Measurements from ENCODE around the gene PXMP4. TPM values are rescaled to one million over a fixed set of nuclear protein-coding genes. Genes with fewer than 3 reads are reported as not detected.

PXMP4 gene
- total RNA-seq, 4 donors from 2014 or later, result 3.4 to 11.7 (median 7.6) TPM

GRCh38 chr20:33721391-33722140, 1.5 kb upstream of the PXMP4 start:
- H3K9me3 ChIP-seq, result no peaks in the 10 kb centered on the region
- 94 to 95% methylated on average over 11 of the region's 11 CpGs for WGBS, 2 donors
- TF ChIP-seq POLR2A (IDR thresholded peaks at IDR 0.05), result no peak
- TF ChIP-seq, protein P1, sequence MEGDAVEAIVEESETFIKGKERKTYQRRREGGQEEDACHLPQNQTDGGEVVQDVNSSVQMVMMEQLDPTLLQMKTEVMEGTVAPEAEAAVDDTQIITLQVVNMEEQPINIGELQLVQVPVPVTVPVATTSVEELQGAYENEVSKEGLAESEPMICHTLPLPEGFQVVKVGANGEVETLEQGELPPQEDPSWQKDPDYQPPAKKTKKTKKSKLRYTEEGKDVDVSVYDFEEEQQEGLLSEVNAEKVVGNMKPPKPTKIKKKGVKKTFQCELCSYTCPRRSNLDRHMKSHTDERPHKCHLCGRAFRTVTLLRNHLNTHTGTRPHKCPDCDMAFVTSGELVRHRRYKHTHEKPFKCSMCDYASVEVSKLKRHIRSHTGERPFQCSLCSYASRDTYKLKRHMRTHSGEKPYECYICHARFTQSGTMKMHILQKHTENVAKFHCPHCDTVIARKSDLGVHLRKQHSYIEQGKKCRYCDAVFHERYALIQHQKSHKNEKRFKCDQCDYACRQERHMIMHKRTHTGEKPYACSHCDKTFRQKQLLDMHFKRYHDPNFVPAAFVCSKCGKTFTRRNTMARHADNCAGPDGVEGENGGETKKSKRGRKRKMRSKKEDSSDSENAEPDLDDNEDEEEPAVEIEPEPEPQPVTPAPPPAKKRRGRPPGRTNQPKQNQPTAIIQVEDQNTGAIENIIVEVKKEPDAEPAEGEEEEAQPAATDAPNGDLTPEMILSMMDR (IDR thresholded peaks at IDR 0.05), result no peak
- H3K4me3 ChIP-seq, result no peak overlapping the region
- intact Hi-C loops (cut with DNase I), result no loop called here
- no peaks in the 10 kb centered on the region for H3K36me3 ChIP-seq
- no peak for DNase-seq
- no peak overlapping the region for H3K27ac ChIP-seq
- H3K27me3 ChIP-seq, result no peaks in the 10 kb centered on the region
- H3K4me1 ChIP-seq, result peaks cover 8 to 44% (median 15%) of the 10 kb centered on the region in 3 donors

DNA sequence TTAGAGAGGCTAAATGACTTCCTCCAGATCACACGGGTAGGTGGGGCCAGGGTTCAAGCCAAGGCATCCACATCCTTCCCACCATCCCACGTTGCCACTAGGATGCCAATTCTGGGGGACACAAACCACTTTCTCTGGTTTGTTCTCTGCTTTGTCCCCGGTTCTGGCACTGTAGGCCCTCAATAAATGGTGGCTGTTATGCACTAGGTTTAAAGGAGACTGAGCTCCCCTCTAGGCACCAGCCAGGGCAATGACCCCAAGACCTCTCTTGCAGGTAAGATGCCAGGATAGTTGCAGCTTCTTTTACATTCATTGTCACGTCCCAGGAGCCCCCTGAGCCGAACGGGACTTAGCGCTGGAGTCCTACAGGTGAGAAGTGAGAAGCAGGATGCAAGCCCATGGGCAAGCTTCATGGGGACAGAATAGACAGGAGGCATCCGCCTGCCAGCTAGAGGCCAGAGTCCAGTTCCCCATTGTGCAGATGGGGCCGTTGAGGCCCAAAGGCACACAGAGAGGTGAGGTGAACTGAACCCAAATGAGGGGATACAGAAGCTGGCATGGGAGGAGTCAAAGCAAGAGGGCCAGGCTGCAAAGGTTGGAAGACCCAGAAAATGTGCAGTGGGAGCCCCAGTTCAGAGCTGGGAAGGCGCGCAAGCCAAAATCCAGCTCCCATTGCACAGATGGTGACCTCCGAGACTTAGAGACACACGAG, 677 bp downstream of the PXMP4 start:
- TF ChIP-seq, protein P1 (IDR thresholded peaks at IDR 0.05), result no peak
- H3K27ac ChIP-seq, result peak overlapping the region; percentile 55 to 89 (median 86)
- 31 to 33% methylated on average over 7 to 11 of the region's 13 CpGs for WGBS, 2 donors
- peaks cover 0 to 11% (median 0%) of the 10 kb centered on the region in 3 donors for H3K36me3 ChIP-seq
- intact Hi-C loops (cut with DNase I), result no loop called here
- H3K27me3 ChIP-seq, result no peaks in the 10 kb centered on the region
- DNase-seq, result no peak
- peaks cover 8 to 33% (median 15%) of the 10 kb centered on the region in 3 donors for H3K4me1 ChIP-seq
- H3K9me3 ChIP-seq, result no peaks in the 10 kb centered on the region
- H3K4me3 ChIP-seq, result peak overlapping the region; percentile 66 to 98 (median 82)

- H3K9me3 ChIP-seq, result no peaks in the 10 kb centered on the region
- H3K4me3 ChIP-seq, result no peak overlapping the region
- intact Hi-C loops (cut with DNase I), result no loop called here
- peaks cover 8 to 21% (median 15%) of the 10 kb centered on the region in 3 donors for H3K4me1 ChIP-seq
- DNase-seq, result no peak
- no peaks in the 10 kb centered on the region for H3K27me3 ChIP-seq
- H3K36me3 ChIP-seq, result peaks cover 0 to 40% (median 0%) of the 10 kb centered on the region in 3 donors
- no peak overlapping the region for H3K27ac ChIP-seq
- 83% methylated on average over 2 of the region's 2 CpGs for WGBS, 2 donors
- TF ChIP-seq, protein P1 (IDR thresholded peaks at IDR 0.05), result no peak
- no peak for TF ChIP-seq POLR2A (IDR thresholded peaks at IDR 0.05)
These were observed 3.6 kb downstream of the PXMP4 start for GRCh38 chr20:33716498-33716897.

DNA sequence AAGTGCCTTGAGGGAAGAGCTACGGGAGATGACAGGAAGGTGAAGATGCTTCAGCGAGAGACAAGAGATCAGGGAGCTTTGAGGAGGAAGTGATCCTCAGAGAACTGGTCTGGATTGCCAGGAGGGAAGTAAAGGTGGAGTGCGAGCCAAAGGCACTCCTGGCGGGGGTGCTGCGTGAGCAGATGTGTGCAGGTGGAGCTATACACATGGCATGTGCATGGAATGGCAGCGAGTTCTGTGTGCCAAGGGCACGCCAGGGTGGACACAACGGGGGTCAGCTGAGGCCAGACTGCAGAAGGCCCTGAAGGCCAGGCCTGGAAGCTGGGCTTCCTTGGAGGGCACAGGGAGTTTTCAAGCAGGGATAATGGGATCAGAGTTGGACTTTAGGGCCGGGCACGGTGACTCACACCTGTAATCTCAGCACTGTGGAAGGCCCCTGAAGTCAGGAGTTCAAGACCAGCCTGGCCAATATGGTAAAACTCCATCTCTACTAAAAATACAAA, 6.2 kb downstream of the PXMP4 start:
- WGBS, 2 donors, result 79 to 87% methylated on average over 10 of the region's 10 CpGs
- intact Hi-C loops (cut with DNase I), result no loop called here
- H3K27me3 ChIP-seq, result no peaks in the 10 kb centered on the region
- TF ChIP-seq, protein P1 (IDR thresholded peaks at IDR 0.05), result no peak
- no peak for TF ChIP-seq POLR2A (IDR thresholded peaks at IDR 0.05)
- no peaks in the 10 kb centered on the region for H3K9me3 ChIP-seq
- H3K27ac ChIP-seq, result no peak overlapping the region
- H3K36me3 ChIP-seq, result peaks cover 0 to 58% (median 0%) of the 10 kb centered on the region in 3 donors
- no peak overlapping the region for H3K4me3 ChIP-seq
- peaks cover under 1 to 13% (median 5%) of the 10 kb centered on the region in 3 donors for H3K4me1 ChIP-seq
- no peak for DNase-seq

GRCh38 chr20:33711446-33711738, 8.7 kb downstream of the PXMP4 start:
- Histone ChIP-seq H3K27me3 (no peaks in the 10 kb centered on the region), H3K9me3 (no peaks in the 10 kb centered on the region), H3K36me3 (peaks cover 0 to 80% (median 0%) of the 10 kb centered on the region in 3 donors), H3K4me1 (peaks cover 0 to 8% (median 0%) of the 10 kb centered on the region in 3 donors), H3K27ac (no peak overlapping the region), H3K4me3 (no peak overlapping the region)
- intact Hi-C loops (cut with DNase I), result no loop called here
- TF ChIP-seq, protein P1 (IDR thresholded peaks at IDR 0.05), result no peak
- TF ChIP-seq POLR2A (IDR thresholded peaks at IDR 0.05), result no peak
- 60% methylated on average over 1 of the region's 1 CpG; no CpG with 5 or more reads in 1 of the 2 donors for WGBS, 2 donors
- DNase-seq, result no peak

All from esophagus squamous epithelium (tissue), 5 donors.